Measurements from ENCODE around the gene TTC36.
"Not testable (repeated sequence)": the region's sequence is repeated elsewhere in the genome, so short reads cannot be mapped to it uniquely, and the experiment has no call there.

TTC36 gene

GRCh38 chr11:118527109-118527508, at the start of gene TTC36:
Gene TTC36 (plus strand): TSS chr11:118527474. CDS start chr11:118527495, 21 bp downstream.
- DNase-seq (ENCODE audit: low read depth): no peak
- H3K4me3 ChIP-seq (ENCODE audit: low read depth, low read length): no peak within 1 kb of the TSS
- TF ChIP-seq, protein P1, sequence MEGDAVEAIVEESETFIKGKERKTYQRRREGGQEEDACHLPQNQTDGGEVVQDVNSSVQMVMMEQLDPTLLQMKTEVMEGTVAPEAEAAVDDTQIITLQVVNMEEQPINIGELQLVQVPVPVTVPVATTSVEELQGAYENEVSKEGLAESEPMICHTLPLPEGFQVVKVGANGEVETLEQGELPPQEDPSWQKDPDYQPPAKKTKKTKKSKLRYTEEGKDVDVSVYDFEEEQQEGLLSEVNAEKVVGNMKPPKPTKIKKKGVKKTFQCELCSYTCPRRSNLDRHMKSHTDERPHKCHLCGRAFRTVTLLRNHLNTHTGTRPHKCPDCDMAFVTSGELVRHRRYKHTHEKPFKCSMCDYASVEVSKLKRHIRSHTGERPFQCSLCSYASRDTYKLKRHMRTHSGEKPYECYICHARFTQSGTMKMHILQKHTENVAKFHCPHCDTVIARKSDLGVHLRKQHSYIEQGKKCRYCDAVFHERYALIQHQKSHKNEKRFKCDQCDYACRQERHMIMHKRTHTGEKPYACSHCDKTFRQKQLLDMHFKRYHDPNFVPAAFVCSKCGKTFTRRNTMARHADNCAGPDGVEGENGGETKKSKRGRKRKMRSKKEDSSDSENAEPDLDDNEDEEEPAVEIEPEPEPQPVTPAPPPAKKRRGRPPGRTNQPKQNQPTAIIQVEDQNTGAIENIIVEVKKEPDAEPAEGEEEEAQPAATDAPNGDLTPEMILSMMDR (IDR thresholded peaks at IDR 0.05; ENCODE audit: low read depth, low read length, missing control alignments): no peak

DNA sequence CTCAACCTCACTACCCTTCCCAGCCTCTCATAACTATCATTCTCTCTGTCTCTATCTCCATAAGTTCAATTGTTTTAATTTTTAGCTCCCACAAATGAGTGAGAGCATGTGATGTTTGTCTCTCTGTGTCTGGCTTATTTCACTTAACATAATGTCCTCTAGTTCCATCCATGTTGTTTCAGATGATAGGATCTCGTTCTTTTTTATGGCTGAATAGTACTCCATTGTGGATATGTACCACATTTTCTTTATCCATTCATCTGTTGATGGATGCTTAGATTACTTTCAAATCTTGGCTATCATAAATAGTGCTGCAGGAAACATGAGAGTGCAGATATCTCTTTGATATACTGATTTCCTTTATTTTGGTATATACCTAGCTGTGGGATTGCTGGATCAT, 46.0 kb upstream of the TTC36 start:
- DNase-seq (ENCODE audit: low read depth); H3K4me3 ChIP-seq (ENCODE audit: low read depth, low read length): not testable (repeated sequence)

GRCh38 chr11:118484405-118484804, 42.9 kb upstream of the TTC36 start:
- no peak for DNase-seq (ENCODE audit: low read depth)
- TF ChIP-seq, protein P1 (IDR thresholded peaks at IDR 0.05; ENCODE audit: low read depth, low read length, missing control alignments): no peak
- no peak overlapping the region for H3K4me3 ChIP-seq (ENCODE audit: low read depth, low read length)

GRCh38 chr11:118485273-118485672, 42.0 kb upstream of the TTC36 start:
- TF ChIP-seq, protein P1 (IDR thresholded peaks at IDR 0.05; ENCODE audit: low read depth, low read length, missing control alignments): no peak
- no peak overlapping the region for H3K4me3 ChIP-seq (ENCODE audit: low read depth, low read length)
- DNase-seq (ENCODE audit: low read depth): no peak

- H3K4me3 ChIP-seq (ENCODE audit: low read depth, low read length): no peak overlapping the region
- TF ChIP-seq, protein P1 (IDR thresholded peaks at IDR 0.05; ENCODE audit: low read depth, low read length, missing control alignments): peak; percentile 72
- DNase-seq (ENCODE audit: low read depth): peak; percentile 61
These were observed 38.7 kb upstream of the TTC36 start for GRCh38 chr11:118488480-118489109.

GRCh38 chr11:118491041-118491440, 36.2 kb upstream of the TTC36 start:
- TF ChIP-seq, protein P1 (IDR thresholded peaks at IDR 0.05; ENCODE audit: low read depth, low read length, missing control alignments): no peak
- no peak for DNase-seq (ENCODE audit: low read depth)
- no peak overlapping the region for H3K4me3 ChIP-seq (ENCODE audit: low read depth, low read length)

GRCh38 chr11:118497831-118498230, 29.4 kb upstream of the TTC36 start:
- H3K4me3 ChIP-seq (ENCODE audit: low read depth, low read length): no peak overlapping the region
- TF ChIP-seq, protein P1 (IDR thresholded peaks at IDR 0.05; ENCODE audit: low read depth, low read length, missing control alignments): no peak
- DNase-seq (ENCODE audit: low read depth): no peak

Data from GM12864 (cell line).